Mesenchymal stem cell (in vitro differentiated cells and primary cell): ENCODE data around the gene MACROH2A1.

Experiments used
- DNase-seq: peaks from one replicate; pipeline ENCODE4 v3.0.0-alpha.2; 2013
- H2AFZ ChIP-seq: one replicate; pipeline ENCODE4 v1.6.1; 2013; ENCODE audit warnings: low read depth, mild to moderate bottlenecking, control low read depth, inconsistent platforms, low read length, moderate library complexity
- H2AK5ac ChIP-seq: 2 replicates; pipeline ENCODE4 v1.6.1; 2013; ENCODE audit warnings: low read length, moderate library complexity, mild to moderate bottlenecking, inconsistent platforms; ENCODE audit not compliant: severe bottlenecking
- H2BK120ac ChIP-seq: one replicate; pipeline ENCODE4 v1.6.1; 2013; ENCODE audit warnings: low read depth, mild to moderate bottlenecking, inconsistent platforms, low read length, moderate library complexity
- H2BK12ac ChIP-seq, 2 experiments: one replicate each; pipeline ENCODE4 v1.6.1; 2013; ENCODE audit warnings: inconsistent platforms in 2 of 2, low read length in 2 of 2, mild to moderate bottlenecking in 2 of 2, moderate library complexity in 2 of 2, control low read depth in 1 of 2
- H2BK15ac ChIP-seq: one replicate; pipeline ENCODE4 v1.6.1; 2013; ENCODE audit warnings: mild to moderate bottlenecking, low read depth, inconsistent platforms; ENCODE audit not compliant: poor library complexity, severe bottlenecking
- H2BK5ac ChIP-seq: 2 replicates; pipeline ENCODE4 v1.6.1; 2013; ENCODE audit warnings: low read depth, mild to moderate bottlenecking, low read length, control low read depth, inconsistent platforms; ENCODE audit not compliant: poor library complexity, severe bottlenecking
- H3K14ac ChIP-seq, 2 experiments: one replicate each; pipeline ENCODE4 v1.6.1; 2013; ENCODE audit warnings: inconsistent platforms in 2 of 2, low read length in 2 of 2, control low read depth in 1 of 2, mild to moderate bottlenecking in 1 of 2, moderate library complexity in 1 of 2
- H3K18ac ChIP-seq, 2 experiments: one replicate each; pipeline ENCODE4 v1.6.1; 2013; ENCODE audit warnings: inconsistent platforms in 2 of 2, low read length in 2 of 2, control low read depth in 1 of 2, low read depth in 1 of 2, mild to moderate bottlenecking in 1 of 2
- H3K23ac ChIP-seq, 2 experiments: one replicate each; pipeline ENCODE4 v1.6.1; 2013; ENCODE audit warnings: inconsistent platforms in 2 of 2, low read length in 2 of 2, mild to moderate bottlenecking in 2 of 2, moderate library complexity in 2 of 2, control low read depth in 1 of 2
- H3K27ac ChIP-seq: 2 replicates; pipeline ENCODE4 v1.5.1; 2013; ENCODE audit warnings: mild to moderate bottlenecking, moderate library complexity, low read length, control low read depth, inconsistent platforms; ENCODE audit not compliant: poor library complexity, severe bottlenecking
- H3K27me3 ChIP-seq, 2 experiments: 2 replicates each; pipeline versions ENCODE4 v1.6.1 to v1.7.0; 2013; ENCODE audit warnings: low read length in 2 of 2, mild to moderate bottlenecking in 2 of 2, moderate library complexity in 2 of 2, control low read depth in 1 of 2, inconsistent platforms in 1 of 2; ENCODE audit not compliant: control insufficient read depth in 1 of 2, insufficient read depth in 1 of 2
- H3K36me3 ChIP-seq, 2 experiments: 2 replicates each; pipeline versions ENCODE4 v1.6.1 to v1.7.0; 2013; ENCODE audit warnings: low read length in 2 of 2, control low read depth in 1 of 2, inconsistent platforms in 1 of 2, low read depth in 1 of 2, mild to moderate bottlenecking in 1 of 2; ENCODE audit not compliant: insufficient read depth in 2 of 2, control insufficient read depth in 1 of 2
- H3K4ac ChIP-seq, 2 experiments: one replicate each; pipeline ENCODE4 v1.6.1; 2013; ENCODE audit warnings: inconsistent platforms in 2 of 2, low read length in 2 of 2, mild to moderate bottlenecking in 2 of 2, moderate library complexity in 2 of 2, control low read depth in 1 of 2, low read depth in 1 of 2
- H3K4me1 ChIP-seq: 2 replicates; pipeline ENCODE4 v1.6.1; 2013; ENCODE audit warnings: low read depth, low read length, control low read depth; ENCODE audit not compliant: control insufficient read depth, insufficient read depth
- H3K4me2 ChIP-seq: 2 replicates; pipeline ENCODE4 v1.6.1; 2013; ENCODE audit warnings: low read length, mild to moderate bottlenecking, inconsistent platforms; ENCODE audit not compliant: poor library complexity, severe bottlenecking
- H3K4me3 ChIP-seq, 2 experiments: 2 replicates each; pipeline versions ENCODE4 v1.5.1 to v1.7.0; 2013; ENCODE audit warnings: low read length in 2 of 2, mild to moderate bottlenecking in 2 of 2, control low read depth in 1 of 2, low read depth in 1 of 2; ENCODE audit not compliant: insufficient read depth in 1 of 2
- H3K79me1 ChIP-seq: replicated peaks from 2 replicates; pipeline ENCODE4 v1.6.1; 2013; ENCODE audit warnings: mild to moderate bottlenecking, control low read depth, low read length, inconsistent platforms; ENCODE audit not compliant: poor library complexity, severe bottlenecking
- H3K9ac ChIP-seq: 2 replicates; pipeline ENCODE4 v1.7.0; 2013; ENCODE audit warnings: mild to moderate bottlenecking, low read length, moderate library complexity
- H3K9me3 ChIP-seq: 2 replicates; pipeline ENCODE4 v1.7.0; 2013; ENCODE audit warnings: mild to moderate bottlenecking, low read length; ENCODE audit not compliant: control insufficient read depth
- H4K8ac ChIP-seq: one replicate; pipeline ENCODE4 v1.6.1; 2013; ENCODE audit warnings: inconsistent platforms, mild to moderate bottlenecking, low read length, moderate library complexity
- H4K91ac ChIP-seq: one replicate; pipeline ENCODE4 v1.6.1; 2013; ENCODE audit warnings: mild to moderate bottlenecking, low read length, inconsistent platforms
- WGBS: methylation state at CpG from one replicate; pipeline ENCODE4 v1.1.7; 2013; ENCODE audit warnings: mixed read lengths; 5-methylcytosine and 5-hydroxymethylcytosine counted together

Gene MACROH2A1

DNA sequence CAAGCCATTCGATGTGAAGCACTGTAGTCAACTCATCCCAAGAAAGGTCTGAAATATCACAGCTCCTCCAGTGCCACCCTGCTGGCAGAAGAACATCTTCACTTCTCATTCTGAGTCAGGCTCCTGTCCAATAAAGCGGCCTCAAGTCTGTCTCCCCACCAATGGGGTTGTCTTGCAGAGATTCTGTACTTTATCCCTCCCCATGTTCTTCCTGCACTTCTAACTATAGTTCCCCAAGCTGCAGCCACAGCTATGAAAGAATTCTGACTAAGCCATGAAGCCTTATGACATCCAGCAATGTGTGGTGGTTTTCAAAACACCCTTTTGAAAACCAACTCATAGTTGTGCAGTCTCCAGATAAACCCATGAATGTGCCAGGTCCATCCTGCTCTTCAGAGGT is 6.8 kb downstream of the MACROH2A1 start:
- H3K27ac ChIP-seq = peak overlapping the region; percentile 90
- H3K9me3 ChIP-seq = no peaks in the 10 kb centered on the region
- no peak overlapping the region for H3K23ac ChIP-seq
- peak overlapping the region in 1 of 2 experiments; percentile 26 for H2BK12ac ChIP-seq
- H3K4me1 ChIP-seq = peaks cover 45% of the 10 kb centered on the region
- no peak overlapping the region for H2AFZ ChIP-seq
- no peak overlapping the region for H4K91ac ChIP-seq
- H3K14ac ChIP-seq = no peak overlapping the region
- 95% methylated on average over 2 of the region's 2 CpGs for WGBS
- H2BK15ac ChIP-seq = no peak overlapping the region
- H3K18ac ChIP-seq = peak overlapping the region; percentile 79 to 83
- H3K9ac ChIP-seq = peak overlapping the region; percentile 69
- H3K36me3 ChIP-seq = peaks cover 14 to 29% of the 10 kb centered on the region in 2 experiments
- no peaks in the 10 kb centered on the region for H3K27me3 ChIP-seq
- no peak overlapping the region for H2BK120ac ChIP-seq
- no peak overlapping the region for H2BK5ac ChIP-seq
- peaks cover 2% of the 10 kb centered on the region for H3K79me1 ChIP-seq
- H4K8ac ChIP-seq = no peak overlapping the region
- peak overlapping the region in 1 of 2 experiments; percentile 34 for H3K4me3 ChIP-seq
- H2AK5ac ChIP-seq = peak overlapping the region; percentile 87
- H3K4ac ChIP-seq = no peak overlapping the region
- DNase-seq = peak; percentile 82
- no peak overlapping the region for H3K4me2 ChIP-seq

DNA sequence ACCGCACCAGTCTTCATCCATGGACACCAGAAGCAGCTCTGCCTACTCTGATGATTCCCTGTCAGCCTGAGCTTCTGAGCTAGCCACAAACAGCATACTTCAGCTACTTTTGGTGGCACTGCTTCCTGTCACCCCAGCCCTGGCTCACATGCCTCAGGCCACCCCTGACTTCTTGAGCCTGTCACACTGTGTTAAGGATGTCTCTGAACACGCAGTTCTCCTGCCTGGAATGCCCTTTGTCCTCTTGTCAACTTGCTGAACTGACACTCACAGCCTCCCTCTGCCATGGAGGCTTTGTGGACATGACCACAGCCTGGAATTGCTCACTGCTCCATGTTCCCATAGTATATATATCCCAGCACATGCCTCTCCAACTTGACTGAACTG is 7.2 kb downstream of the MACROH2A1 start:
- H4K91ac ChIP-seq = peak overlapping the region; percentile 65
- H3K4me1 ChIP-seq = peaks cover 44% of the 10 kb centered on the region
- H3K4me2 ChIP-seq = no peak overlapping the region
- H2BK120ac ChIP-seq = no peak overlapping the region
- no peak for DNase-seq
- H3K9me3 ChIP-seq = no peaks in the 10 kb centered on the region
- peak overlapping the region; percentile 7 to 26 for H2BK12ac ChIP-seq
- H3K27ac ChIP-seq = peak overlapping the region; percentile 90
- no peaks in the 10 kb centered on the region for H3K27me3 ChIP-seq
- H3K36me3 ChIP-seq = peaks cover 15 to 29% of the 10 kb centered on the region in 2 experiments
- H2AK5ac ChIP-seq = peak overlapping the region; percentile 87
- no peak overlapping the region for H2AFZ ChIP-seq
- peak overlapping the region; percentile 33 for H4K8ac ChIP-seq
- peak overlapping the region; percentile 76 for H2BK5ac ChIP-seq
- H3K79me1 ChIP-seq = peaks cover 2% of the 10 kb centered on the region
- H3K18ac ChIP-seq = peak overlapping the region; percentile 79 to 83
- 74% methylated on average over 2 of the region's 2 CpGs for WGBS
- peak overlapping the region; percentile 69 for H3K9ac ChIP-seq
- H3K4me3 ChIP-seq = peak overlapping the region in 1 of 2 experiments; percentile 34
- no peak overlapping the region for H2BK15ac ChIP-seq
- peak overlapping the region; percentile 40 to 57 for H3K4ac ChIP-seq
- peak overlapping the region in 1 of 2 experiments; percentile 39 for H3K14ac ChIP-seq
- H3K23ac ChIP-seq = peak overlapping the region in 1 of 2 experiments; percentile 11

- Histone ChIP-seq H2BK120ac (no peak overlapping the region), H3K79me1 (peaks cover 2% of the 10 kb centered on the region), H2BK5ac (peak overlapping the region; percentile 76), H3K27ac (peak overlapping the region; percentile 90), H3K27me3 (no peaks in the 10 kb centered on the region), H2AK5ac (peak overlapping the region; percentile 87), H3K14ac (peak overlapping the region in 1 of 2 experiments; percentile 31), H3K4ac (peak overlapping the region; percentile 40 to 57), H3K23ac (peak overlapping the region in 1 of 2 experiments; percentile 66), H3K4me3 (peak overlapping the region in 1 of 2 experiments; percentile 34), H3K9me3 (no peaks in the 10 kb centered on the region), H3K4me1 (peaks cover 45% of the 10 kb centered on the region), H4K91ac (peak overlapping the region; percentile 65), H3K36me3 (peaks cover 17 to 29% of the 10 kb centered on the region in 2 experiments), H3K18ac (peak overlapping the region; percentile 79 to 83), H3K4me2 (no peak overlapping the region), H2AFZ (no peak overlapping the region), H4K8ac (peak overlapping the region; percentile 41), H3K9ac (peak overlapping the region; percentile 69), H2BK15ac (peak overlapping the region; percentile 18), H2BK12ac (peak overlapping the region; percentile 7 to 26)
- DNase-seq = peak; percentile 85
- 72% methylated on average over 6 of the region's 6 CpGs for WGBS
Measured at GRCh38 chr5:135391116-135391868, 7.7 kb downstream of the MACROH2A1 start.

GRCh38 chr5:135388860-135389435 is 10.1 kb downstream of the MACROH2A1 start:
- Histone ChIP-seq H3K79me1 (peaks cover 18% of the 10 kb centered on the region), H2AFZ (no peak overlapping the region)

More at GRCh38 chr5:135388860-135389435, 10.1 kb downstream of the MACROH2A1 start:
- Histone ChIP-seq H3K27me3 (no peaks in the 10 kb centered on the region), H2BK15ac (no peak overlapping the region), H3K4me2 (no peak overlapping the region), H3K9me3 (no peaks in the 10 kb centered on the region), H2AK5ac (no peak overlapping the region), H3K36me3 (peaks cover 38 to 39% of the 10 kb centered on the region in 2 experiments), H3K18ac (no peak overlapping the region), H2BK12ac (no peak overlapping the region), H4K91ac (no peak overlapping the region), H3K14ac (no peak overlapping the region), H3K27ac (no peak overlapping the region), H3K4ac (no peak overlapping the region), H3K4me3 (no peak overlapping the region), H2BK120ac (no peak overlapping the region), H3K4me1 (peaks cover 56% of the 10 kb centered on the region), H3K9ac (no peak overlapping the region), H3K23ac (no peak overlapping the region), H2BK5ac (no peak overlapping the region), H4K8ac (no peak overlapping the region)
- 98% methylated on average over 16 of the region's 16 CpGs for WGBS
- DNase-seq = no peak
